SK-N-SH treated with all-trans-retinoic acid at 6 μM for 48 hours (cell line): Measurements from ENCODE around the gene GRID1.

Experiments
- OSR1 ChIP-seq: fragments of 250-450 bp; sonication (Bioruptor Pico); IDR thresholded peaks from 2 replicates; pipeline ENCODE4 v1.8.0; 2022; ENCODE audit warnings: moderate library complexity, mild to moderate bottlenecking, inconsistent platforms
- TOX ChIP-seq: fragments of 250-450 bp; sonication (Bioruptor Pico); IDR thresholded peaks from 2 replicates; pipeline ENCODE4 v1.8.0; 2021; ENCODE audit warnings: mild to moderate bottlenecking, moderate library complexity, borderline replicate concordance
- ZNF565 ChIP-seq: fragments of 450-650 bp; formaldehyde crosslinking; conservative IDR thresholded peaks from 2 replicates; pipeline ENCODE4 v1.5.0; 2020; ENCODE audit warnings: low read depth, mild to moderate bottlenecking, moderate library complexity
- ZNF70 ChIP-seq: fragments of 450-650 bp; formaldehyde crosslinking; IDR thresholded peaks from 2 replicates; pipeline ENCODE4 v1.5.0; 2020; ENCODE audit warnings: mild to moderate bottlenecking, moderate library complexity
- TF ChIP-seq, protein P1 (sequence below): fragments of 250-450 bp; sonication (Bioruptor Pico); IDR thresholded peaks from 2 replicates; pipeline ENCODE4 v1.5.1; 2020; ENCODE audit warnings: low read depth, mild to moderate bottlenecking, moderate library complexity
- TF ChIP-seq, protein P2 (sequence below): fragments of 250-450 bp; sonication (Bioruptor Pico); IDR thresholded peaks from 2 replicates; pipeline ENCODE4 v1.8.0; 2021; ENCODE audit warnings: low read depth, mild to moderate bottlenecking, moderate library complexity, borderline replicate concordance

DNA sequence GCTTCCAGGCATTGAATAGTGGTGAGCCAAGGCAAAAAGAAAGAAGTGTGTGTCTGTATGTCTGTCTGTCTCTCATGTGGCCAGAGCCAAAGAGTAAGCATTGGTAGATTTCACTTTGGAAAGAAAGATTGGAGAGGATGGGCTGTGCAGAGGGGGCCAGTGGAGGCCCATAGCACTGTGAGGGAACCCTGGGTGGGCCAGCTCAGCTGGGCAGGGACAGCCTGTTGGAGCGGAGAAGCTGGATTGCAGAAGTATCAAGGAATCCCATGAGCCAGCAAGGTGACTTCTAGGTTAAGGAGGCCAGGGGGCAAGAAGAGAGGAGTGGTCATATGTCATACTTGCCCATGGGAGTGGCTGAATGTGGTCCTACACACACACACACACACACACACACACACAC, 1.5 kb upstream of the GRID1 start:
- no peak for TF ChIP-seq TOX (CRISPR knock-in tag)
- TF ChIP-seq ZNF70 (CRISPR knock-in tag), result no peak
- TF ChIP-seq, protein P1, sequence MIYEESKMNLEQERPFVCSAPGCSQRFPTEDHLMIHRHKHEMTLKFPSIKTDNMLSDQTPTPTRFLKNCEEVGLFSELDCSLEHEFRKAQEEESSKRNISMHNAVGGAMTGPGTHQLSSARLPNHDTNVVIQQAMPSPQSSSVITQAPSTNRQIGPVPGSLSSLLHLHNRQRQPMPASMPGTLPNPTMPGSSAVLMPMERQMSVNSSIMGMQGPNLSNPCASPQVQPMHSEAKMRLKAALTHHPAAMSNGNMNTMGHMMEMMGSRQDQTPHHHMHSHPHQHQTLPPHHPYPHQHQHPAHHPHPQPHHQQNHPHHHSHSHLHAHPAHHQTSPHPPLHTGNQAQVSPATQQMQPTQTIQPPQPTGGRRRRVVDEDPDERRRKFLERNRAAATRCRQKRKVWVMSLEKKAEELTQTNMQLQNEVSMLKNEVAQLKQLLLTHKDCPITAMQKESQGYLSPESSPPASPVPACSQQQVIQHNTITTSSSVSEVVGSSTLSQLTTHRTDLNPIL, result no peak
- no peak for TF ChIP-seq OSR1 (CRISPR knock-in tag)
- no peak for TF ChIP-seq ZNF565
- TF ChIP-seq, protein P2, sequence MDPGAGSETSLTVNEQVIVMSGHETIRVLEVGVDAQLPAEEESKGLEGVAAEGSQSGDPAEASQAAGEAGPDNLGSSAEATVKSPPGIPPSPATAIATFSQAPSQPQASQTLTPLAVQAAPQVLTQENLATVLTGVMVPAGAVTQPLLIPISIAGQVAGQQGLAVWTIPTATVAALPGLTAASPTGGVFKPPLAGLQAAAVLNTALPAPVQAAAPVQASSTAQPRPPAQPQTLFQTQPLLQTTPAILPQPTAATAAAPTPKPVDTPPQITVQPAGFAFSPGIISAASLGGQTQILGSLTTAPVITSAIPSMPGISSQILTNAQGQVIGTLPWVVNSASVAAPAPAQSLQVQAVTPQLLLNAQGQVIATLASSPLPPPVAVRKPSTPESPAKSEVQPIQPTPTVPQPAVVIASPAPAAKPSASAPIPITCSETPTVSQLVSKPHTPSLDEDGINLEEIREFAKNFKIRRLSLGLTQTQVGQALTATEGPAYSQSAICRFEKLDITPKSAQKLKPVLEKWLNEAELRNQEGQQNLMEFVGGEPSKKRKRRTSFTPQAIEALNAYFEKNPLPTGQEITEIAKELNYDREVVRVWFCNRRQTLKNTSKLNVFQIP (CRISPR knock-in tag), result no peak
